Suprapubic skin (tissue), 4 donors: Measurements from ENCODE around the gene PGBD2.

Source experiments
- CTCF ChIP-seq, 2 donors: fragments of 200-600 bp in 1 of 2; fragments of 450-650 bp in 1 of 2; sonication (generic) in 1 of 2; IDR thresholded peaks; one replicate each; pipeline ENCODE4 v1.5.1; 2016 to 2019; ENCODE audit warnings: antibody characterized with exemption in 2 of 2, mild to moderate bottlenecking in 1 of 2, moderate library complexity in 1 of 2
- EP300 ChIP-seq: sonication (generic); formaldehyde crosslinking; IDR thresholded peaks from one replicate; pipeline ENCODE4 v1.6.1; 2017; ENCODE audit warnings: antibody characterized with exemption
- POLR2A ChIP-seq, 2 donors: fragments of 450-650 bp; IDR thresholded peaks; one replicate each; pipeline ENCODE4 v1.6.1; 2017; ENCODE audit warnings: antibody characterized with exemption in 2 of 2, mild to moderate bottlenecking in 2 of 2, moderate library complexity in 2 of 2
- POLR2AphosphoS5 ChIP-seq, 3 donors: sonication (generic); formaldehyde crosslinking; IDR thresholded peaks; one replicate each; pipeline ENCODE4 v1.6.1; 2017; ENCODE audit warnings: antibody characterized with exemption in 3 of 3

- no peak for TF ChIP-seq CTCF (IDR thresholded peaks at IDR 0.05)
- TF ChIP-seq POLR2AphosphoS5 (IDR thresholded peaks at IDR 0.05) = no peak
- TF ChIP-seq EP300 = no peak
- no peak for TF ChIP-seq POLR2A (IDR thresholded peaks at IDR 0.05)
Measured at GRCh38 chr1:248860007-248860406, 46.0 kb upstream of the PGBD2 start.
